OCI-LY3 (cell line): Measurements from ENCODE around the gene ARVCF.

ENCODE experiments used
- EZH2phosphoT487 ChIP-seq: fragments of 200-600 bp; shearing (Covaris generic); IDR thresholded peaks from 2 replicates; pipeline ENCODE4 v1.6.1; 2018; ENCODE audit warnings: antibody characterized with exemption, mixed run types, low read depth
- TF ChIP-seq, protein P1 (sequence below): fragments of 200-600, 300-600 bp; sonication (generic); IDR thresholded peaks from 2 replicates; pipeline ENCODE4 v1.5.1; 2014; ENCODE audit warnings: antibody characterized with exemption, low read length, low read depth

DNA sequence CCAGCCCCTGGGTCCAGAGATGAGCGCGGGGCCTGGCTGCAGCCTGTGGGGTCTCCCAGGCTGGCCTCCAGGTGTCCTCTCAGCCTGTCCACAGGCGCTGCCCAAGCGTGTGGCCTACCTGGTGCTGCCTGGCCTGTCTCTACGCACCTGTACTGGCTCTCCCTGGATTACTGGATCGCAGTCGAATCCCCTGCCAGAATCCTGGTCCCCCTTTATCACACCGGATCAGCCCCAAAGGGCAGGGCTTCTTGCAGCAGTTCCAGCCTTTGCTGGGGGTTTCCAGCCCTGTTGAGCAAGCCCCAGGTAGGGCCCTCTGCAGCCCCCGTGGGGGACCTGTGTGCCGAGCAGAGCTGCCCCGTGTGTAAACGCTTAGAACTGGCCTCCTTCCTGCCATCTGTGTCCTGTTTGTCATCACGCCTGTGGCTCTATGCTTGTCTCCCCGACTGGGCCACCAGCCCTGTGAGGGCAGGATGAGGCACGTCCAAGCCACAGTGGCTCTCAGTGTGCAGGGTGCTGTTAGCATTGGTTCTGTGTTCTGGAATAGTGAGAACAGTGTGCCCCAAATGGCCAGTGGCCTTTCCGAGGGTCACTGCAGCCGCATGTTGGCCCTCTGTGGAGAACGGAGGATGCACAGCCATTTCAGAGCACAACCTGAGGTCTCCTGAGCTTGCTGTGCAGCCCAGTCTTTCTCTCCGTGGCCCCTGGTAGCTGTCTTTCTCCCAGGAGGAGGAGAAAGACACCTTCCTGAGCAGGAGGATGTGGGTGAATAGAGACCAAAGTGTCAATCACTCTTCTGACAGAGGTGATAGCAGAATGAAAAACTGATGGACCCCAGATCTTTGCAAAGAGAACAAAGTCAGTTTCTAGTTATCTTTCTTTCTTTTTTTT lies 61.1 kb downstream of the ARVCF start:
- TF ChIP-seq, protein P1, sequence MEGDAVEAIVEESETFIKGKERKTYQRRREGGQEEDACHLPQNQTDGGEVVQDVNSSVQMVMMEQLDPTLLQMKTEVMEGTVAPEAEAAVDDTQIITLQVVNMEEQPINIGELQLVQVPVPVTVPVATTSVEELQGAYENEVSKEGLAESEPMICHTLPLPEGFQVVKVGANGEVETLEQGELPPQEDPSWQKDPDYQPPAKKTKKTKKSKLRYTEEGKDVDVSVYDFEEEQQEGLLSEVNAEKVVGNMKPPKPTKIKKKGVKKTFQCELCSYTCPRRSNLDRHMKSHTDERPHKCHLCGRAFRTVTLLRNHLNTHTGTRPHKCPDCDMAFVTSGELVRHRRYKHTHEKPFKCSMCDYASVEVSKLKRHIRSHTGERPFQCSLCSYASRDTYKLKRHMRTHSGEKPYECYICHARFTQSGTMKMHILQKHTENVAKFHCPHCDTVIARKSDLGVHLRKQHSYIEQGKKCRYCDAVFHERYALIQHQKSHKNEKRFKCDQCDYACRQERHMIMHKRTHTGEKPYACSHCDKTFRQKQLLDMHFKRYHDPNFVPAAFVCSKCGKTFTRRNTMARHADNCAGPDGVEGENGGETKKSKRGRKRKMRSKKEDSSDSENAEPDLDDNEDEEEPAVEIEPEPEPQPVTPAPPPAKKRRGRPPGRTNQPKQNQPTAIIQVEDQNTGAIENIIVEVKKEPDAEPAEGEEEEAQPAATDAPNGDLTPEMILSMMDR: no peak
- no peak for TF ChIP-seq EZH2phosphoT487
